GM12891 (cell line): ENCODE measurements around the gene KRT4.

ENCODE experiments used
- POLR2A ChIP-seq: IDR thresholded peaks from 2 replicates; pipeline ENCODE4 v1.6.1; 2011; ENCODE audit warnings: low read depth, low read length, control low read depth
- POLR2AphosphoS5 ChIP-seq: IDR thresholded peaks from 2 replicates; pipeline ENCODE4 v1.6.1; 2011; ENCODE audit warnings: low read depth, low read length, control low read depth
- TAF1 ChIP-seq: IDR thresholded peaks from 2 replicates; pipeline ENCODE4 v1.6.1; 2011; ENCODE audit warnings: low read depth, low read length, control low read depth

- TF ChIP-seq POLR2A (no peak), POLR2AphosphoS5 (no peak), TAF1 (no peak)
These were observed 31.4 kb downstream of the KRT4 start for GRCh38 chr12:52782502-52782901.
